GM21737 (cell line): ENCODE results near the gene TMCO4.

ENCODE experiments used
- ATAC-seq: cut with Tn5 transposase; IDR thresholded peaks from one replicate; pipeline ENCODE4 v1.9.1; 2021; ENCODE audit warnings: mild to moderate bottlenecking, moderate library complexity; ENCODE audit not compliant: unreplicated experiment

Gene TMCO4

GRCh38 chr1:19750882-19751276 is 48.8 kb downstream of the TMCO4 start:
- no peak for ATAC-seq

GRCh38 chr1:19750101-19750881 is 49.4 kb downstream of the TMCO4 start:
- no peak for ATAC-seq

DNA sequence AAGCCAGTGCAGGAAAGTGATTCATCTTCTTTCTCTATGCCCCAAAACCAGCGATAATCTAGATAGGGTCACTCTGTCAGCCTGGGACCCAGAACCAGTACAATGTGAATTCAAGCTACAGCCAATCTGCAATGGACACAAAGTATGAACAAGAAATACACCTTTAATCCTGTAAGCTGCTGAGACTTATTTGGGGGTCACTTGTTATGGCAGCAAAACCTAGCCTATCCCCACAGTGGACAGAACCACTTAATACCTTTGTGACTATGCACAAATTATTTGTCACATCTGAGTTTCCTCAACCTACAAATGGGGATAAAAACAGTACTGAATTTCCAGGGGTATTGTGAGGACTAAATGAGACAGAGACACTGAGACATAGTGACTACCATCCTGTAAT is 50.0 kb downstream of the TMCO4 start:
- ATAC-seq: no peak

DNA sequence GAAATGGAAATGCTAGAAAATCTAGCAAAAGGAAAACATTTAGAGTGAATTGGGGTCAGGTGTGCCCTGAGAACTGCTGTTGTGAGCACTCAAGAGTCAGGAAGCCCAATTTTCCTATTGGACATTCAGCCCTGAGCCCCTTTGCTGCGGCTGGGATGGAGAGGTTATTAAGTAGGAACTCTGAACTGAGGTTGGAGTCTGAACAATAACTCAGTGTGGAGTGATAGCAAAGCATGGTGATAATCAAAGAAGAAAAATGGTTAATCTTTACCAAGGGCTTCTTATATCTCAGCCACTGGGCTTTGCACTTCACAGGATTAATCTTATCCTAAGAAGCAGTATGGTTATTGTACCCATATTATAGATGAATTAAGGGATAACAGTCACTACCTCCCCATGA is 52.0 kb downstream of the TMCO4 start:
- ATAC-seq: no peak

DNA sequence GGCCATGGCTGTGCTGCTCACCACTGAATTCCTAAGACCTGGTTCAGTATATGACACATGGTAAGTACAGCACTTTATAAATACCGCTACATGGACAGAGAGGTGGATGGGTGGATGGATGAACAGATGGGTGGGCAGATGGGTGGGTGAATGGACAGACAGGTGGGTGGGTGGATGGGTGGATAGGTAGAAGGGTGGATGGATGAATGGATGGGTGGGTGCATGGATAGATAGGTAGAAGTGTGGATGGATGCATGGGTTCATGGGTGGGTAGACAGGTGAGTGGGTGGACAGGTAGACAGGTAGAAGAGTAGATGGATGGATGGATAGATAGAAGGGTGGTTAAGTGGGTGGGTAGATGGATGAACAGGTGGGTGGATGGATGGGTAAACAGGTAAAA is 54.8 kb downstream of the TMCO4 start:
- no peak for ATAC-seq

DNA sequence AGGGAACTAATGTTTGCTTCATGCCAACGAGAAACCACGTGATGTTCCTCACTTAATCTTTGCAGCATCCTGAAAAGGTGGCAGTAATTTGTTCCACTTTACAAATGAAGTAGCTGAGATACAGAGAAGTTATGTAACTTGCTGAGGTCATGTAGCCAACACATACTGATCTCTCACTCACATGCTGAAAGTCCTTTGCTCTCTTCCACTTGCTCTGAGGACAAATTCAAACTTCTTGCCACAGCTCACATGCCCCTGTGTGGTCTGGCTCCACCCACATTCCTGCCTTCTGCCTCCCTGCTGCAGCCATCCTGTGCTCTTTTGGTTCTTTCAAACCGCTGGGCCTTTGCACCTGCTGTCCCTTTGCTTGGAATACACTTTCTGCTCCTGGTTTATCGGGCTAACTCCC is 55.4 kb downstream of the TMCO4 start:
- ATAC-seq: no peak

- no peak for ATAC-seq
Observed at GRCh38 chr1:19743793-19744192, 55.9 kb downstream of the TMCO4 start.

DNA sequence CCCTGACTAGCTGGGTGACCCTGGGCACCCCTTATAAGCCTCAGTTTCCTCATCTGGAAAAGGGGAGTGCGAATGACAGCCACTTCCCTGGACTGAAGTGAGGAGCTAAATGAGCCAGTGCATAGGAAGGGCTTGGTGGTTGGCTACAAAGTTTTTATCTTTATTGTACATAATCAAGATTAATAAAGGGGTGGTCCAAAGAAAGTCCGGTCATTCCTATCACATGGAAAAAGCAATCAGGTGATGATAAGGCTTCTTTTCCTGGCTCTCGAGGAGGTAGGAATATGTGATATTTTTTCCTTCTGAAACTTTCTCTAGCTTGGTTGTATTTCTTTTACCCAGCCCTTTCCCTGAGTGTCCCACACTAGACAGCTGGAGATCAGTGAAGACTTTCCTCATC is 56.5 kb downstream of the TMCO4 start:
- ATAC-seq: no peak

- ATAC-seq: no peak
Observed at GRCh38 chr1:19739628-19740027, 60.1 kb downstream of the TMCO4 start.

DNA sequence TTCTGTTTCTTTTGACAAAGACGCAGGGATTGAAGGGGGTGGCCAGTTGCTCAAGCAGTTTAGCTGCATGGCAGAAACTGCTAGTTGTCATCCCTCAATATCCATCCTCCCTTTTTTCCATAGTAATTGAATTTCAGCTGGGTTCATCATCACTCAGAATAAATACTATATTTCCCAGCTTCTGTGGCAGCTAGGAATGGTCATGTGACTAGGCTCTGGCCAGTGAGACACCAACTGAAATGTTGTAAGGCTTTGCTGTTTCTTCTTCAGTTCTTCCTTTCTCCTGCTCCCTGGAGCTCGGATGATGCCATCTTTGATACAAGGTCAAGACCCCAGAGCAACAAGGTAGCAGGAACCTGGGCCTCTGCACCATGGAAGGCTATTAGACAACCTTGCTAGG is 61.0 kb downstream of the TMCO4 start:
- no peak for ATAC-seq

- ATAC-seq: no peak
Observed at GRCh38 chr1:19738076-19738475, 61.6 kb downstream of the TMCO4 start.

- no peak for ATAC-seq
Observed at GRCh38 chr1:19737104-19737825, 62.5 kb downstream of the TMCO4 start.

DNA sequence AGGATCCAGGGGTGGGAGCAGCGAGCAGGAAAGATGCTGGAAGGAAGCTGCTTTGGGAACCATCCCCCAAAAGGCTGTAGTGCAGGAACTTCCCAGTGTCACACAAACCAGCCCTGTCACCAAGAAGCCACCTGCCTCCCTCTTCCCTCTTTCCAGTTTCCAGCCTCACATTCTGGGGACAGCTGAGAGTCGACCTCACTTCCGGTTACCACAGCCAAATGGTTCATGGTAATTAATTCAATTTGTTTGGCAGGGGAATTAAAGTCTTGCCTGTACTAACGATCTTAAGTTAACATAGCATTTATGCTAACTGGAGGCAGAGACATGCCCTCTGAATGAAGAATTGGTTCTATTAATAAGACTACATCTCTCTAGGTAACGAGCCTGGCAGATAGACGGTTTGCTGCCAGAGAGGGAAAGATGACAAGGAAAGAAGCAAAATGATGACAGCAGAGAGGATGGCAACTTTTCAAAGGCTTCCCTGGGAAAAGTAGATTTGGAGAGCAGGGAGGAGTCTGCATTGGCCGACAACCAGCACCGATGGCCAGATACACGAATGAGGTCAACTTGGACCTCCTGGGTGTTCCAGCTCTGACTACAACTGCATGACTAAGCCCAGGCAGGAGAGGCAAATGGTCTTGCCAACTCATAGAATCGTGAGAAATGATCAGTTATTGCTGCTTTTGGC is 64.1 kb downstream of the TMCO4 start:
- ATAC-seq: no peak

DNA sequence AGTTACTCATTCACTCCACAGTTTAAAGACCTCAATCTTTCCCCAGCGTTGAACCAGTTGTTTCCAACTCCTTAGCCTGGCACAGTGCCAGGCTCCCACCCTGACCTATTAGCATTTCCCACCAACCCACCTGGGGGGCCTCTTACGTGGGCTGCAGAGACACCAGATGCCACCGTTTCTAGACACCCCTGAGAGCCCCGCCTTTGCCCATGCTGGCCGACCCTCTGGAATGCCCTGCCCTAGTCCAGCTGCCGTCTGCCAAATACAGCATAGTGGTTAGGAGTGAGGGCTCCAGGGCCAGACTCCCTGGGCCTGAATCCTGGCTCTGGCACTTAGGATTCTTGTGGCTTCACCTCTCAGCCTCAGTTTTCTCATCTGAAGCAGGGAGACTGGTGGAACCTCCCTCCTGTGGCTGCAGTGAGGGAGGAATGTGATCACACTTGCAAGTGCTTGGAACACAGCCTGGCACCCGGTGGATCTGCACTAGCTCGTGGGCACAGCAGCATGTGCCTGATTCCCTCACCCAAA is 65.2 kb downstream of the TMCO4 start:
- no peak for ATAC-seq

- ATAC-seq: no peak
Observed at GRCh38 chr1:19734056-19734455, 65.7 kb downstream of the TMCO4 start.

DNA sequence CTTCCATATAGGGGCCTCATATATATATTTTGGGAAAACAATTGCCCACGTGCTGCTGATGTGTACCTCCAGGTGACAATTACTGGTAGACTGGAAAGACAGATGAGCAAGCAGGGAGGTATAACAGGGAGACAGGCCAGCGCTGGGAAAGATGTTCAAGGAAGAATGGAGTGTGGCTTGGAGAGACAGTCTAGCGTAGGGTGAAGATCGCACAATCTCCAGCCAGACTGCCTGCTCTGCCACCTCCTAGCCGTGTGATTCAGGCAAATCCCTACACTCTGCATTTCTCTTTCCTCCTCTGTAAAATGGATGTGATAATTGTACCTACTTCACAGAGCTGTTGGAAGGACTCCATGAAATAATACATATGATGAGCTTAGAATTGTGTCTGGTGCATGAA is 66.1 kb downstream of the TMCO4 start:
- ATAC-seq: no peak

- ATAC-seq: no peak
Observed at GRCh38 chr1:19731311-19731821, 68.3 kb downstream of the TMCO4 start.

DNA sequence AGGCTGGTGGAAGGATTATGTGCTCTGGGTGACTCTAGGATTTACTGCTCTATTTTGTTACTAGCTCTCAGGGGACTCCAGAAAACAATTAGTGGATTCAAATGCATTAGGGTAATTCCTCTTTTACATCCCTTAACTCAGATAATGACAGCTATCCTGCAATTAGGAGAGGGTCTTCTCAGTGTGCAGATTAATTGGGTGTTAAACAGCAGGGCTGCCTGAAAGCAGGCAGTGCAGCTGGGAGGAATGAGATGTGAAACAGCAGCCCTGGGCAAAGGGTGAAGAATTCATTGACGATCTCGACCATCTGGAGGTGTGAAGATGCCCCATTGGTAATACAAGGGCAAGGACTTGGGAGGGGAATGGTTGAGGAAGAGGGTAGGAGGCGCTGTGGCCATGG is 68.9 kb downstream of the TMCO4 start:
- no peak for ATAC-seq

GRCh38 chr1:19730232-19730631 is 69.5 kb downstream of the TMCO4 start:
- ATAC-seq: no peak

- ATAC-seq: no peak
Observed at GRCh38 chr1:19728413-19729145, 71.1 kb downstream of the TMCO4 start.

- ATAC-seq: no peak
Observed at GRCh38 chr1:19725606-19726005, 74.1 kb downstream of the TMCO4 start.
